Measurements from ENCODE around the gene CDYL2.

DNA sequence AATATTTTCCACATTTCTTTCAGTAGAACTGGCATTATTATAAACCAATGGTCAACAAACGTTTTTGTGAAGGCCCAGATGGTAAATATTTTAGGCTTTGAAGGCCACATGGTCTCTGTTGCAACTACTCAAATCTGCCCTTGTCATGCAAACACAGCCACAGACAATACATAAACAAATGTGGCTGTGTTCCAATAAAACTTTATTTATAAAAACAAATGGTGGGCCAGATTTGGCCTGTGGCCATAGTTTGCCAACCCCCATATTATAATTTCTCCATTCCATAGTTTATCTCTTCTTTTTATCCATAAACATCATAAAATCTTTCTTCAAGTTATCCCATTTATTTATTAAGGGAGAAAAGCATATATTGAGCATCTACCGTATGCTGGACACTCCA lies 98.8 kb downstream of the CDYL2 start:
- TF ChIP-seq EP300 (IDR thresholded peaks at IDR 0.05) (no peak), POLR2A (IDR thresholded peaks at IDR 0.05) (no peak)
- TF ChIP-seq, protein P1, sequence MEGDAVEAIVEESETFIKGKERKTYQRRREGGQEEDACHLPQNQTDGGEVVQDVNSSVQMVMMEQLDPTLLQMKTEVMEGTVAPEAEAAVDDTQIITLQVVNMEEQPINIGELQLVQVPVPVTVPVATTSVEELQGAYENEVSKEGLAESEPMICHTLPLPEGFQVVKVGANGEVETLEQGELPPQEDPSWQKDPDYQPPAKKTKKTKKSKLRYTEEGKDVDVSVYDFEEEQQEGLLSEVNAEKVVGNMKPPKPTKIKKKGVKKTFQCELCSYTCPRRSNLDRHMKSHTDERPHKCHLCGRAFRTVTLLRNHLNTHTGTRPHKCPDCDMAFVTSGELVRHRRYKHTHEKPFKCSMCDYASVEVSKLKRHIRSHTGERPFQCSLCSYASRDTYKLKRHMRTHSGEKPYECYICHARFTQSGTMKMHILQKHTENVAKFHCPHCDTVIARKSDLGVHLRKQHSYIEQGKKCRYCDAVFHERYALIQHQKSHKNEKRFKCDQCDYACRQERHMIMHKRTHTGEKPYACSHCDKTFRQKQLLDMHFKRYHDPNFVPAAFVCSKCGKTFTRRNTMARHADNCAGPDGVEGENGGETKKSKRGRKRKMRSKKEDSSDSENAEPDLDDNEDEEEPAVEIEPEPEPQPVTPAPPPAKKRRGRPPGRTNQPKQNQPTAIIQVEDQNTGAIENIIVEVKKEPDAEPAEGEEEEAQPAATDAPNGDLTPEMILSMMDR (IDR thresholded peaks at IDR 0.05): no peak
